ENCODE measurements around the gene FBXW8.

FBXW8 gene

DNA sequence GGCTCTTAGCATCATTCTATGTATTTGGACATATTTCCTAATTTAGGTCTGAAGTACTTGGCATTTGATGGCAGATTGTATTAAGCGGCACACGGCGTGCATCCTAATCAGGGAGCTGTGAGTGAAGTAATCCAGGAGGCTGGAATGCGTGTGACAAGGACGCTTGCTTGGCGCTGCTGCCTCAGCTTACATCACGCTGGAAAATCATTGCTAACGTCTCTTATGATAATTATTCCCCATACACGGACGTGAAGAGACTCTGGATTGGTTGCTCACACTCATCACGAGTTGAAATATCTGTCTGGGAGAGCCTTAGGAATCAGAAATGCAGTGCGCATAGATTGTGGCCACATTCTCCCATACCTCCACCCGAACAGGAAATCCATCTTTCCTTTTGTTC is 85.3 kb downstream of the FBXW8 start:
- Histone ChIP-seq H4K91ac (ENCODE audit: low read depth, low read length, poor library complexity) (peak overlapping the region; percentile 83), H3K4me2 (ENCODE audit: insufficient read depth, low read length, poor library complexity, severe bottlenecking) (no peak overlapping the region), H3K9me3 (replicated peaks in 1 of 2; ENCODE audit: control insufficient read depth in 2 of 2, insufficient read depth in 1 of 2, low read depth in 1 of 2, low read length in 2 of 2) (no peaks in the 10 kb centered on the region), H4K8ac (ENCODE audit: low read depth, low read length) (no peak overlapping the region), H3K23ac (ENCODE audit: low read depth, low read length, poor library complexity) (no peak overlapping the region), H2AFZ (ENCODE audit: low read length) (no peak overlapping the region), H3K36me3 (replicated peaks in 1 of 2; ENCODE audit: control insufficient read depth in 2 of 2, insufficient read depth in 2 of 2, low read length in 2 of 2) (peaks cover 8 to 40% of the 10 kb centered on the region in 2 donors), H3K27me3 (ENCODE audit: control insufficient read depth in 3 of 3, insufficient read depth in 3 of 3, low read depth in 1 of 3, low read length in 3 of 3) (no peaks in the 10 kb centered on the region), H3K4me1 (ENCODE audit: control insufficient read depth in 2 of 2, insufficient read depth in 1 of 2, low read depth in 1 of 2, low read length in 2 of 2) (no peaks in the 10 kb centered on the region), H2BK15ac (ENCODE audit: low read length) (no peak overlapping the region), H3K9ac (ENCODE audit: low read depth, low read length, poor library complexity) (no peak overlapping the region), H2AK5ac (ENCODE audit: low read depth, low read length) (no peak overlapping the region), H3K79me1 (ENCODE audit: low read depth, low read length) (no peaks in the 10 kb centered on the region), H3K4me3 (ENCODE audit: low read length in 2 of 2) (no peak overlapping the region), H3K18ac (ENCODE audit: low read length) (no peak overlapping the region), H3K27ac (replicated peaks; ENCODE audit: low read length) (no peak overlapping the region), H3K4ac (ENCODE audit: low read length) (no peak overlapping the region), H3K14ac (ENCODE audit: low read length) (no peak overlapping the region), H2BK12ac (ENCODE audit: low read length) (no peak overlapping the region), H2BK120ac (ENCODE audit: low read depth, low read length) (no peak overlapping the region), H2BK5ac (ENCODE audit: low read length) (no peak overlapping the region)
- DNase-seq (ENCODE audit: low spot score) = no peak
- WGBS, 2 donors (ENCODE audit: extremely low coverage in 2 of 2, insufficient read length in 2 of 2, insufficient replicate concordance in 1 of 2) = no CpG with 5 or more reads among the region's 13 CpGs

GRCh38 chr12:116996621-116997020 is 85.9 kb downstream of the FBXW8 start:
- Histone ChIP-seq H3K4me2 (ENCODE audit: insufficient read depth, low read length, poor library complexity, severe bottlenecking) (no peak overlapping the region), H4K91ac (ENCODE audit: low read depth, low read length, poor library complexity) (no peak overlapping the region), H2AK5ac (ENCODE audit: low read depth, low read length) (no peak overlapping the region), H3K18ac (ENCODE audit: low read length) (no peak overlapping the region), H3K9me3 (replicated peaks in 1 of 2; ENCODE audit: control insufficient read depth in 2 of 2, insufficient read depth in 1 of 2, low read depth in 1 of 2, low read length in 2 of 2) (no peaks in the 10 kb centered on the region), H3K4me3 (ENCODE audit: low read length in 2 of 2) (no peak overlapping the region), H2AFZ (ENCODE audit: low read length) (no peak overlapping the region), H2BK12ac (ENCODE audit: low read length) (no peak overlapping the region), H3K4ac (ENCODE audit: low read length) (no peak overlapping the region), H2BK120ac (ENCODE audit: low read depth, low read length) (no peak overlapping the region), H3K79me1 (ENCODE audit: low read depth, low read length) (peaks cover 2% of the 10 kb centered on the region), H3K4me1 (ENCODE audit: control insufficient read depth in 2 of 2, insufficient read depth in 1 of 2, low read depth in 1 of 2, low read length in 2 of 2) (no peaks in the 10 kb centered on the region), H3K36me3 (replicated peaks in 1 of 2; ENCODE audit: control insufficient read depth in 2 of 2, insufficient read depth in 2 of 2, low read length in 2 of 2) (peaks cover 8 to 40% of the 10 kb centered on the region in 2 donors), H2BK5ac (ENCODE audit: low read length) (no peak overlapping the region), H3K9ac (ENCODE audit: low read depth, low read length, poor library complexity) (no peak overlapping the region), H3K23ac (ENCODE audit: low read depth, low read length, poor library complexity) (no peak overlapping the region), H2BK15ac (ENCODE audit: low read length) (no peak overlapping the region), H3K27ac (replicated peaks; ENCODE audit: low read length) (no peak overlapping the region), H3K14ac (ENCODE audit: low read length) (no peak overlapping the region), H3K27me3 (ENCODE audit: control insufficient read depth in 3 of 3, insufficient read depth in 3 of 3, low read depth in 1 of 3, low read length in 3 of 3) (no peaks in the 10 kb centered on the region), H4K8ac (ENCODE audit: low read depth, low read length) (no peak overlapping the region)
- no peak for DNase-seq (ENCODE audit: low spot score)
- no CpG with 5 or more reads among the region's 8 CpGs for WGBS, 2 donors (ENCODE audit: extremely low coverage in 2 of 2, insufficient read length in 2 of 2, insufficient replicate concordance in 1 of 2)

DNA sequence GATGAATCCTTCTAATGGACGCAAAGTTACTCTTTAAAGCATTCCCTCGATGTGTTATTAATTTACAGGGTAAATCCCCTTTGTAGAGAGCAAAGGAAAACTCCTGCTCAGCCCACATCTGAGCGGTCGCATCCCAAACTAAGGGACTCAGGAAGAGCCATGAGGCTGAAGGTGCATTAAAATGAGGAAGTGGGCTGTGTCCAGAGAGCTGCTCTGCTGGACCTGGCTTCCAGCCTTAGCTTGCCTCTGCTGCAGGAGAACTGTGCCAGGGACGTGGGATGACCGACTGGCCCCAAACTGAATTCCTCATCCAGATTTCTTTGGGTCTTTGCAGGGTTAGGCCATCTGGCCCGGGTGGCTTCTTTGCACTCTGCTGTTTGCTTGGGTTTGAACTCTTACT is 88.3 kb downstream of the FBXW8 start:
- Histone ChIP-seq H2BK12ac (ENCODE audit: low read length) (no peak overlapping the region), H2BK120ac (ENCODE audit: low read depth, low read length) (no peak overlapping the region), H3K9me3 (replicated peaks in 1 of 2; ENCODE audit: control insufficient read depth in 2 of 2, insufficient read depth in 1 of 2, low read depth in 1 of 2, low read length in 2 of 2) (no peaks in the 10 kb centered on the region), H3K4me1 (ENCODE audit: control insufficient read depth in 2 of 2, insufficient read depth in 1 of 2, low read depth in 1 of 2, low read length in 2 of 2) (no peaks in the 10 kb centered on the region), H4K8ac (ENCODE audit: low read depth, low read length) (no peak overlapping the region), H3K4me3 (ENCODE audit: low read length in 2 of 2) (no peak overlapping the region), H3K79me1 (ENCODE audit: low read depth, low read length) (peaks cover 2% of the 10 kb centered on the region), H3K27ac (replicated peaks; ENCODE audit: low read length) (no peak overlapping the region), H3K14ac (ENCODE audit: low read length) (no peak overlapping the region), H3K4me2 (ENCODE audit: insufficient read depth, low read length, poor library complexity, severe bottlenecking) (no peak overlapping the region), H2BK5ac (ENCODE audit: low read length) (no peak overlapping the region), H3K9ac (ENCODE audit: low read depth, low read length, poor library complexity) (no peak overlapping the region), H2AFZ (ENCODE audit: low read length) (no peak overlapping the region), H3K4ac (ENCODE audit: low read length) (no peak overlapping the region), H4K91ac (ENCODE audit: low read depth, low read length, poor library complexity) (no peak overlapping the region), H2AK5ac (ENCODE audit: low read depth, low read length) (no peak overlapping the region), H3K18ac (ENCODE audit: low read length) (no peak overlapping the region), H3K36me3 (replicated peaks in 1 of 2; ENCODE audit: control insufficient read depth in 2 of 2, insufficient read depth in 2 of 2, low read length in 2 of 2) (peaks cover 10 to 42% of the 10 kb centered on the region in 2 donors), H3K27me3 (ENCODE audit: control insufficient read depth in 3 of 3, insufficient read depth in 3 of 3, low read depth in 1 of 3, low read length in 3 of 3) (no peaks in the 10 kb centered on the region), H3K23ac (ENCODE audit: low read depth, low read length, poor library complexity) (no peak overlapping the region), H2BK15ac (ENCODE audit: low read length) (no peak overlapping the region)
- no peak for DNase-seq (ENCODE audit: low spot score)
- no CpG with 5 or more reads among the region's 7 CpGs for WGBS, 2 donors (ENCODE audit: extremely low coverage in 2 of 2, insufficient read length in 2 of 2, insufficient replicate concordance in 1 of 2)

GRCh38 chr12:117000316-117000715 is 89.6 kb downstream of the FBXW8 start:
- Histone ChIP-seq H4K8ac (ENCODE audit: low read depth, low read length) (no peak overlapping the region), H2AK5ac (ENCODE audit: low read depth, low read length) (no peak overlapping the region), H2BK15ac (ENCODE audit: low read length) (no peak overlapping the region), H3K27me3 (ENCODE audit: control insufficient read depth in 3 of 3, insufficient read depth in 3 of 3, low read depth in 1 of 3, low read length in 3 of 3) (no peaks in the 10 kb centered on the region), H3K4me3 (ENCODE audit: low read length in 2 of 2) (no peak overlapping the region), H2BK5ac (ENCODE audit: low read length) (no peak overlapping the region), H3K4me2 (ENCODE audit: insufficient read depth, low read length, poor library complexity, severe bottlenecking) (no peak overlapping the region), H3K36me3 (replicated peaks in 1 of 2; ENCODE audit: control insufficient read depth in 2 of 2, insufficient read depth in 2 of 2, low read length in 2 of 2) (peaks cover 19 to 43% of the 10 kb centered on the region in 2 donors), H3K18ac (ENCODE audit: low read length) (no peak overlapping the region), H3K9me3 (replicated peaks in 1 of 2; ENCODE audit: control insufficient read depth in 2 of 2, insufficient read depth in 1 of 2, low read depth in 1 of 2, low read length in 2 of 2) (no peaks in the 10 kb centered on the region), H3K4ac (ENCODE audit: low read length) (no peak overlapping the region), H2AFZ (ENCODE audit: low read length) (no peak overlapping the region), H3K9ac (ENCODE audit: low read depth, low read length, poor library complexity) (no peak overlapping the region), H3K23ac (ENCODE audit: low read depth, low read length, poor library complexity) (no peak overlapping the region), H2BK120ac (ENCODE audit: low read depth, low read length) (no peak overlapping the region), H2BK12ac (ENCODE audit: low read length) (no peak overlapping the region), H4K91ac (ENCODE audit: low read depth, low read length, poor library complexity) (no peak overlapping the region), H3K27ac (replicated peaks; ENCODE audit: low read length) (no peak overlapping the region), H3K4me1 (ENCODE audit: control insufficient read depth in 2 of 2, insufficient read depth in 1 of 2, low read depth in 1 of 2, low read length in 2 of 2) (no peaks in the 10 kb centered on the region), H3K79me1 (ENCODE audit: low read depth, low read length) (peaks cover 2% of the 10 kb centered on the region), H3K14ac (ENCODE audit: low read length) (no peak overlapping the region)
- no peak for DNase-seq (ENCODE audit: low spot score)
- WGBS, 2 donors (ENCODE audit: extremely low coverage in 2 of 2, insufficient read length in 2 of 2, insufficient replicate concordance in 1 of 2) = no CpG with 5 or more reads among the region's 5 CpGs

All from neuronal stem cell (in vitro differentiated cells).